COLO668 (cell line): ENCODE data around the gene PTBP3.
"Not testable (repeated sequence)": the region's sequence is repeated elsewhere in the genome, so short reads cannot be mapped to it uniquely, and the experiment has no call there.

Experiments
- DNase-seq: peaks from one replicate; lab custom pipeline; 2025; ENCODE audit not compliant: unreplicated experiment; lab: John Stamatoyannopoulos, UW

The PTBP3 gene

GRCh38 chr9:112332977-112333638 lies at the start of gene PTBP3:
Gene PTBP3, minus strand, starts transcription at chr9:112333619. Its CDS starts 35,754 bp downstream, at chr9:112297865.
- peak; percentile 90 for DNase-seq

- DNase-seq, result no peak
These were observed 49.3 kb upstream of the PTBP3 start for GRCh38 chr9:112382501-112383364.

GRCh38 chr9:112382066-112382465 lies 48.6 kb upstream of the PTBP3 start:
- DNase-seq, result no peak

- no peak for DNase-seq
These were observed 47.4 kb upstream of the PTBP3 start for GRCh38 chr9:112380825-112381221.

- no peak for DNase-seq
These were observed 46.8 kb upstream of the PTBP3 start, which contains the start of gene HSDL2 for GRCh38 chr9:112380102-112380824. Gene HSDL2, plus strand, starts transcription at chr9:112380108. Its CDS starts 56 bp downstream, at chr9:112380164.

GRCh38 chr9:112379177-112380101 lies 46.0 kb upstream of the PTBP3 start:
- DNase-seq, result peak; percentile 99

GRCh38 chr9:112378328-112379176 lies 45.1 kb upstream of the PTBP3 start:
- DNase-seq, result peak; percentile 27

GRCh38 chr9:112377684-112378327 lies 44.4 kb upstream of the PTBP3 start:
- no peak for DNase-seq

GRCh38 chr9:112377087-112377486 lies 43.7 kb upstream of the PTBP3 start:
- no peak for DNase-seq

GRCh38 chr9:112375361-112375760 lies 41.9 kb upstream of the PTBP3 start:
- DNase-seq, result no peak

- DNase-seq, result not testable (repeated sequence)
These were observed 40.8 kb upstream of the PTBP3 start for GRCh38 chr9:112374232-112374631.

GRCh38 chr9:112373666-112374065 lies 40.2 kb upstream of the PTBP3 start:
- not testable (repeated sequence) for DNase-seq

- no peak for DNase-seq
These were observed 37.6 kb upstream of the PTBP3 start for GRCh38 chr9:112371060-112371459.

- no peak for DNase-seq
These were observed 36.4 kb upstream of the PTBP3 start for GRCh38 chr9:112369817-112370216.

- DNase-seq, result no peak
These were observed 34.0 kb upstream of the PTBP3 start for GRCh38 chr9:112367465-112367864.

- no peak for DNase-seq
These were observed 33.2 kb upstream of the PTBP3 start for GRCh38 chr9:112366591-112366990.

GRCh38 chr9:112365257-112365656 lies 31.8 kb upstream of the PTBP3 start:
- DNase-seq, result not testable (repeated sequence)

GRCh38 chr9:112364761-112365160 lies 31.3 kb upstream of the PTBP3 start:
- DNase-seq, result no peak

- no peak for DNase-seq
These were observed 28.2 kb upstream of the PTBP3 start for GRCh38 chr9:112361601-112362000.
